Measurements from ENCODE around the gene PHKG1.
"Not testable (repeated sequence)": the region's sequence is repeated elsewhere in the genome, so short reads cannot be mapped to it uniquely, and the experiment has no call there.

PHKG1 gene

GRCh38 chr7:56033671-56034432 lies 58.9 kb downstream of the PHKG1 start:
- DNase-seq = peak; percentile 90

DNA sequence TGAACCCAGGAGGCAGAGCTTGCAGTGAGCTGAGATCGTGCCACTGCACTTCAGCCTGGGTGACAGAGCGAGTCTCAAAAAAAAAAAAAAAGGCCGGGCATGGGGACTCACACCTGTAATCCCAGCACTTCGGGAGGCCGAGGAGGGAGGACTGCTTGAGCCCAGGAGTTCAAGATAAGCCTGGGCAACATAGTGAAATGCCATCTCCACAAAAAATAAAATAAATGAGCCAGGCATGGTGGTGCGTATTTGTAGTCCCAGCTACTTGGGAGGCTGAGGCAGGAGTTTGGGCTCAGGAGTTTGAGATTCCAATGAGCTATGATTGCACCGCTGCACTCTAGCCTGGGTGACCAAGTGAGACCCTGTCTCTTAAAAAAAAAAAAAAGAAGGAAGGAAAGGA lies 60.2 kb downstream of the PHKG1 start:
- DNase-seq = not testable (repeated sequence)

DNA sequence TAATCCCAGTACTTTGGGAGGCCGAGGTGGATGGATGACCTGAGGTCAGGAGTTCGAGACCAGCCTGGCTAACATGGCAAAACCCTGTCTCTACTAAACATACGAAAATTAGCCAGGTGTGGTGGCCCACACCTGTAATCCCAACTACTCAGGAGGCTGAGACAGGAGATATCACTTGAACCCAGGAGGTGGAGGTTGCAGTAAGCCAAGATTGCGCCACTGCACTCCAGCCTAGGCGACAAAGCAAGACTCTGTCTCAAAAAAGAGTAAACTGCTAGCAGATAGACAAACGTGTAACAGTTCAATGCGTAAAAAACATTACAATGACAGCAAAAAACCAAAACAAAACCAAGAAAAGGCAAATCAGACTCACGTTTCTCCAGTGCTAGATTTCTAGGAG lies 61.2 kb downstream of the PHKG1 start:
- DNase-seq = not testable (repeated sequence)

- no peak for DNase-seq
These were observed 62.4 kb downstream of the PHKG1 start for GRCh38 chr7:56030340-56030739.

All from DMS79 (cell line).